Astrocyte (in vitro differentiated cells and primary cell): ENCODE results near the gene ASCL5. TPM values are rescaled to one million over a fixed set of nuclear protein-coding genes. Genes with fewer than 3 reads are reported as not detected.

Experiments
- DNase-seq: peaks from one replicate; pipeline ENCODE4 v3.0.0-alpha.2; 2010; ENCODE audit warnings: low read depth
- FAIRE-seq: peaks from 2 replicates; lab custom pipeline; 2011; peaks lifted over from hg19 to GRCh38; lab: Jason Lieb, UNC
- H2AFZ ChIP-seq: 2 replicates; pipeline ENCODE4 v1.6.0; 2012; ENCODE audit warnings: low read depth, low read length, inconsistent platforms
- H3K27ac ChIP-seq: 2 replicates; pipeline ENCODE4 v1.5.1; 2011; ENCODE audit warnings: low read depth, low read length, inconsistent platforms
- H3K27me3 ChIP-seq: 2 replicates; pipeline ENCODE4 v1.6.0; 2011; ENCODE audit warnings: low read length, inconsistent platforms; ENCODE audit not compliant: insufficient read depth
- H3K36me3 ChIP-seq: 2 replicates; pipeline ENCODE4 v1.5.1; 2011; ENCODE audit warnings: low read length, inconsistent platforms; ENCODE audit not compliant: insufficient read depth
- H3K4me1 ChIP-seq: 2 replicates; pipeline ENCODE4 v1.5.1; 2011; ENCODE audit warnings: low read length, inconsistent platforms; ENCODE audit not compliant: insufficient read depth
- H3K4me2 ChIP-seq: 2 replicates; pipeline ENCODE4 v1.6.0; 2012; ENCODE audit warnings: low read length, inconsistent platforms
- H3K4me3 ChIP-seq: 2 replicates; pipeline ENCODE4 v1.5.1; 2011; ENCODE audit warnings: low read depth, mild to moderate bottlenecking, low read length, inconsistent platforms; ENCODE audit not compliant: insufficient read depth
- H3K79me2 ChIP-seq: 2 replicates; pipeline ENCODE4 v1.6.0; 2012; ENCODE audit warnings: mild to moderate bottlenecking, low read length, inconsistent platforms; ENCODE audit not compliant: insufficient read depth
- H3K9ac ChIP-seq: 2 replicates; pipeline ENCODE4 v1.6.0; 2012; ENCODE audit warnings: mild to moderate bottlenecking, low read length, inconsistent platforms
- H3K9me3 ChIP-seq: 2 replicates; pipeline ENCODE4 v1.5.1; 2012; ENCODE audit warnings: low read depth, mild to moderate bottlenecking, low read length, inconsistent platforms; ENCODE audit not compliant: insufficient read depth
- H4K20me1 ChIP-seq: 2 replicates; pipeline ENCODE4 v1.6.0; 2012; ENCODE audit warnings: low read length, inconsistent platforms; ENCODE audit not compliant: insufficient read depth
- H3K27ac Mint-ChIP-seq: one replicate; pipeline ENCODE4 v1.8.0; 2021; ENCODE audit warnings: mild to moderate bottlenecking, mixed read lengths; ENCODE audit not compliant: unreplicated experiment
- H3K27me3 Mint-ChIP-seq: one replicate; pipeline ENCODE4 v1.8.0; 2021; ENCODE audit warnings: low read depth, mixed read lengths; ENCODE audit not compliant: unreplicated experiment
- H3K36me3 Mint-ChIP-seq: one replicate; pipeline ENCODE4 v1.8.0; 2021; ENCODE audit warnings: low read depth, mixed read lengths; ENCODE audit not compliant: unreplicated experiment
- H3K4me1 Mint-ChIP-seq: one replicate; pipeline ENCODE4 v1.8.0; 2021; ENCODE audit warnings: low read depth, mixed read lengths; ENCODE audit not compliant: unreplicated experiment
- H3K4me3 Mint-ChIP-seq: one replicate; pipeline ENCODE4 v1.8.0; 2021; ENCODE audit warnings: mild to moderate bottlenecking, moderate library complexity, mixed read lengths; ENCODE audit not compliant: unreplicated experiment
- H3K9me3 Mint-ChIP-seq: one replicate; pipeline ENCODE4 v1.8.0; 2021; ENCODE audit warnings: mild to moderate bottlenecking, mixed read lengths; ENCODE audit not compliant: unreplicated experiment
- EZH2 ChIP-seq: IDR thresholded peaks from 2 replicates; pipeline ENCODE4 v1.6.1; 2012; ENCODE audit warnings: mild to moderate bottlenecking, low read length, inconsistent platforms; ENCODE audit not compliant: insufficient read depth
- total RNA-seq: library from RNA; stranded (reverse); gene quantifications from 2 replicates; pipeline ENCODE4 v1.2.1, GENCODE V29; 2021
- TF ChIP-seq, protein P1 (sequence below): IDR thresholded peaks from 2 replicates; pipeline ENCODE4 v1.5.1; 2011; ENCODE audit warnings: low read depth, mild to moderate bottlenecking, inconsistent platforms, low read length, moderate library complexity; ENCODE audit not compliant: insufficient read depth

Gene ASCL5
- total RNA-seq, 1 donor from 2014 or later = not detected

- peaks cover 5% of the 10 kb centered on the region for H3K9me3 Mint-ChIP-seq
- FAIRE-seq (no peak), DNase-seq (no peak)
- Histone ChIP-seq H3K9me3 (no peaks in the 10 kb centered on the region), H3K9ac (no peak overlapping the region), H2AFZ (no peak overlapping the region), H3K79me2 (no peaks in the 10 kb centered on the region), H3K4me3 (no peak overlapping the region), H3K27ac (no peak overlapping the region), H4K20me1 (no peaks in the 10 kb centered on the region), H3K36me3 (no peaks in the 10 kb centered on the region), H3K4me2 (no peak overlapping the region), H3K4me1 (no peaks in the 10 kb centered on the region), H3K27me3 (peaks cover 13% of the 10 kb centered on the region)
- TF ChIP-seq, protein P1, sequence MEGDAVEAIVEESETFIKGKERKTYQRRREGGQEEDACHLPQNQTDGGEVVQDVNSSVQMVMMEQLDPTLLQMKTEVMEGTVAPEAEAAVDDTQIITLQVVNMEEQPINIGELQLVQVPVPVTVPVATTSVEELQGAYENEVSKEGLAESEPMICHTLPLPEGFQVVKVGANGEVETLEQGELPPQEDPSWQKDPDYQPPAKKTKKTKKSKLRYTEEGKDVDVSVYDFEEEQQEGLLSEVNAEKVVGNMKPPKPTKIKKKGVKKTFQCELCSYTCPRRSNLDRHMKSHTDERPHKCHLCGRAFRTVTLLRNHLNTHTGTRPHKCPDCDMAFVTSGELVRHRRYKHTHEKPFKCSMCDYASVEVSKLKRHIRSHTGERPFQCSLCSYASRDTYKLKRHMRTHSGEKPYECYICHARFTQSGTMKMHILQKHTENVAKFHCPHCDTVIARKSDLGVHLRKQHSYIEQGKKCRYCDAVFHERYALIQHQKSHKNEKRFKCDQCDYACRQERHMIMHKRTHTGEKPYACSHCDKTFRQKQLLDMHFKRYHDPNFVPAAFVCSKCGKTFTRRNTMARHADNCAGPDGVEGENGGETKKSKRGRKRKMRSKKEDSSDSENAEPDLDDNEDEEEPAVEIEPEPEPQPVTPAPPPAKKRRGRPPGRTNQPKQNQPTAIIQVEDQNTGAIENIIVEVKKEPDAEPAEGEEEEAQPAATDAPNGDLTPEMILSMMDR = no peak
- TF ChIP-seq EZH2 = no peak
- peaks cover 4% of the 10 kb centered on the region for H3K4me1 Mint-ChIP-seq
- H3K27me3 Mint-ChIP-seq = peaks cover 56% of the 10 kb centered on the region
- H3K4me3 Mint-ChIP-seq = no peak overlapping the region
- H3K27ac Mint-ChIP-seq = no peak overlapping the region
- H3K36me3 Mint-ChIP-seq = no peaks in the 10 kb centered on the region
Measured at GRCh38 chr1:201074018-201074417, 53.0 kb downstream of the ASCL5 start.

DNA sequence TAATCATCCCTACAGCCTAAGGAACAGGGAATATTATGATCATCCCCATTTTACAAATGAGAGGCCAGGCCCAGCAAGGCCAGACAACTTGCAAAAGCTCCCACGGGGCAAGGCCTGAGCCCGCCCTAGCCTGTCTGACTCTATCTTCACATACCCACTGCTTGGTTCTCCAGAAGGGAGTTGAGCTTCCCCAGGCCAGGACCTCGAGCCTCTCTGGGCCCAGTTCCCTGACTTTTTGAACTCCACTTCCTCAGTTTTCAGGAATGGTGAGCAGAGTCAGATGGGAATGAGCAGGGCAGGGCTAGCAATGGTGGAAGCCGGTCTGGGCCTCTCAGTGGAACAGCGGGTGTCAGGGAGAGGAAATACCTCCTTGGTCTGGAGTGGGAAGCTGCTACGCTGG lies 54.1 kb downstream of the ASCL5 start:
- Histone ChIP-seq H3K36me3 (no peaks in the 10 kb centered on the region), H3K27me3 (peaks cover 13% of the 10 kb centered on the region), H3K4me1 (no peaks in the 10 kb centered on the region), H3K9me3 (no peaks in the 10 kb centered on the region), H3K27ac (no peak overlapping the region), H3K9ac (no peak overlapping the region), H3K79me2 (no peaks in the 10 kb centered on the region), H4K20me1 (no peaks in the 10 kb centered on the region), H3K4me3 (no peak overlapping the region), H3K4me2 (no peak overlapping the region), H2AFZ (no peak overlapping the region)
- Mint-ChIP-seq H3K4me3 (no peak overlapping the region), H3K36me3 (no peaks in the 10 kb centered on the region), H3K27ac (no peak overlapping the region), H3K9me3 (peaks cover 5% of the 10 kb centered on the region), H3K4me1 (peaks cover 4% of the 10 kb centered on the region), H3K27me3 (peaks cover 51% of the 10 kb centered on the region)
- no peak for DNase-seq
- FAIRE-seq = no peak
- TF ChIP-seq, protein P1 = no peak
- TF ChIP-seq EZH2 = no peak

- no peak overlapping the region for H3K4me3 ChIP-seq
- H3K27me3 Mint-ChIP-seq = peaks cover 53% of the 10 kb centered on the region
- no peak for FAIRE-seq
Measured at GRCh38 chr1:201072149-201072548, 54.8 kb downstream of the ASCL5 start.

More at GRCh38 chr1:201072149-201072548, 54.8 kb downstream of the ASCL5 start:
- Histone ChIP-seq H2AFZ (no peak overlapping the region), H3K4me1 (no peaks in the 10 kb centered on the region), H4K20me1 (no peaks in the 10 kb centered on the region), H3K36me3 (no peaks in the 10 kb centered on the region), H3K9ac (no peak overlapping the region), H3K9me3 (no peaks in the 10 kb centered on the region), H3K4me2 (no peak overlapping the region), H3K79me2 (no peaks in the 10 kb centered on the region), H3K27ac (no peak overlapping the region), H3K27me3 (peaks cover 16% of the 10 kb centered on the region)
- Mint-ChIP-seq H3K27ac (no peak overlapping the region), H3K4me1 (peaks cover 4% of the 10 kb centered on the region), H3K36me3 (no peaks in the 10 kb centered on the region), H3K4me3 (no peak overlapping the region), H3K9me3 (peaks cover 5% of the 10 kb centered on the region)
- peak; percentile 29 for DNase-seq
- TF ChIP-seq EZH2 = no peak
- TF ChIP-seq, protein P1 = no peak
